Right lobe of liver (tissue), 4 donors: Measurements from ENCODE around the gene CTSZ.

ENCODE experiments used
- CTCF ChIP-seq, 4 donors: fragments of 200-600 bp in 3 of 4; fragments of 450-650 bp in 1 of 4; IDR thresholded peaks; one replicate each; pipeline versions ENCODE4 v1.5.1 to v1.8.0; 2016 to 2022; ENCODE audit warnings: antibody characterized with exemption in 4 of 4, mild to moderate bottlenecking in 2 of 4
- POLR2A ChIP-seq: fragments of 450-650 bp; IDR thresholded peaks from one replicate; pipeline ENCODE4 v1.6.1; 2017; ENCODE audit warnings: antibody characterized with exemption, mild to moderate bottlenecking
- donor health status: DM: no; HTN: no; CAD: no.
- donor health status: DM: no; HTN: no; CAD: no.
- donor health status: DM: no; HTN: yes; CAD: no.

- TF ChIP-seq CTCF (IDR thresholded peaks at IDR 0.05) (no peak), POLR2A (no peak)
Observed at GRCh38 chr20:59001449-59002171, 5.4 kb downstream of the CTSZ start.
